GM23338 (cell line): ENCODE results near the gene IL21. TPM values are rescaled to one million over a fixed set of nuclear protein-coding genes. Genes with fewer than 3 reads are reported as not detected.

ENCODE experiments used
- ATAC-seq: fragments of 200-7000 bp; cut with Tn5 transposase; 3 replicates; pipeline ENCODE4 v1.9.1; 2020
- DNase-seq: peaks from one replicate; pipeline ENCODE4 v3.0.0-alpha.2; 2015; ENCODE audit warnings: low spot score
- H2AFZ ChIP-seq: fragments of 200-600 bp; sonication (generic); 2 replicates; pipeline ENCODE4 v1.8.0; 2016; ENCODE audit warnings: antibody characterized with exemption, mild to moderate bottlenecking, moderate library complexity
- H3F3A ChIP-seq: fragments of 200-600 bp; sonication (generic); replicated peaks from 2 replicates; pipeline ENCODE4 v1.8.0; 2017; ENCODE audit warnings: antibody characterized with exemption, mixed run types, low read depth
- H3K27ac ChIP-seq: fragments of 200-600 bp; sonication (generic); 2 replicates; pipeline ENCODE4 v1.6.1; 2016; ENCODE audit warnings: low read depth
- H3K27me3 ChIP-seq: fragments of 200-600 bp; sonication (generic); 2 replicates; pipeline ENCODE4 v1.8.0; 2016; ENCODE audit warnings: mild to moderate bottlenecking, mixed run types, moderate library complexity; ENCODE audit not compliant: insufficient read depth
- H3K36me3 ChIP-seq: fragments of 200-600 bp; sonication (generic); 2 replicates; pipeline ENCODE4 v1.8.0; 2016; ENCODE audit warnings: mild to moderate bottlenecking; ENCODE audit not compliant: insufficient read depth
- H3K4me1 ChIP-seq: fragments of 200-600 bp; sonication (generic); 2 replicates; pipeline ENCODE4 v1.8.0; 2016; ENCODE audit warnings: mild to moderate bottlenecking, moderate library complexity; ENCODE audit not compliant: insufficient read depth
- H3K4me2 ChIP-seq: fragments of 200-600 bp; sonication (generic); 2 replicates; pipeline ENCODE4 v1.7.1; 2017; ENCODE audit warnings: mixed run types
- H3K4me3 ChIP-seq: fragments of 200-600 bp; sonication (generic); 2 replicates; pipeline ENCODE4 v1.6.1; 2016; ENCODE audit warnings: mixed run types
- H3K79me2 ChIP-seq: fragments of 200-600 bp; sonication (generic); replicated peaks from 2 replicates; pipeline ENCODE4 v1.8.0; 2017; ENCODE audit warnings: mild to moderate bottlenecking; ENCODE audit not compliant: insufficient read depth
- H3K9me2 ChIP-seq: fragments of 200-600 bp; sonication (generic); 2 replicates; pipeline ENCODE4 v1.8.0; 2017; ENCODE audit not compliant: insufficient read depth
- H4K20me1 ChIP-seq: fragments of 200-600 bp; sonication (generic); replicated peaks from 2 replicates; pipeline ENCODE4 v1.8.0; 2017; ENCODE audit warnings: mild to moderate bottlenecking; ENCODE audit not compliant: insufficient read depth
- H3K27ac Mint-ChIP-seq: 2 replicates; pipeline ENCODE4 v1.8.0; 2020; ENCODE audit warnings: inconsistent platforms, mild to moderate bottlenecking, moderate library complexity, mixed read lengths
- H3K27me3 Mint-ChIP-seq: 3 replicates; pipeline ENCODE4 v1.8.0; 2022; ENCODE audit warnings: low read depth, mild to moderate bottlenecking, moderate library complexity, mixed read lengths, inconsistent platforms; ENCODE audit not compliant: insufficient read depth, poor library complexity
- H3K36me3 Mint-ChIP-seq: 3 replicates; pipeline ENCODE4 v1.8.0; 2021; ENCODE audit warnings: low read depth, mild to moderate bottlenecking, inconsistent platforms, moderate library complexity, mixed read lengths
- H3K4me1 Mint-ChIP-seq: 3 replicates; pipeline ENCODE4 v1.8.0; 2020; ENCODE audit warnings: mild to moderate bottlenecking, inconsistent platforms, mixed read lengths
- H3K4me3 Mint-ChIP-seq: 3 replicates; pipeline ENCODE4 v1.8.0; 2021; ENCODE audit warnings: moderate library complexity, mild to moderate bottlenecking, inconsistent platforms, mixed read lengths
- H3K9me3 Mint-ChIP-seq: 3 replicates; pipeline ENCODE4 v1.8.0; 2020; ENCODE audit warnings: moderate library complexity, mild to moderate bottlenecking, inconsistent platforms, mixed read lengths
- CREB1 ChIP-seq: fragments of 250-450 bp; sonication (Bioruptor Pico); IDR thresholded peaks from 2 replicates; pipeline ENCODE4 v1.5.0; 2020; ENCODE audit warnings: low read depth, mild to moderate bottlenecking, moderate library complexity
- EZH2phosphoT487 ChIP-seq: fragments of 200-600 bp; sonication (generic); IDR thresholded peaks from one replicate; pipeline ENCODE4 v1.8.1; 2018; ENCODE audit warnings: antibody characterized with exemption; ENCODE audit not compliant: unreplicated experiment
- NANOG ChIP-seq: IDR thresholded peaks from 2 replicates; pipeline ENCODE4 v1.6.1; 2016; ENCODE audit warnings: antibody characterized with exemption, borderline replicate concordance
- POLR2AphosphoS5 ChIP-seq: IDR thresholded peaks from 2 replicates; pipeline ENCODE4 v1.6.1; 2016; ENCODE audit warnings: antibody characterized with exemption, low read depth
- STAT1 ChIP-seq: IDR thresholded peaks from one replicate; pipeline ENCODE4 v1.6.1; 2016; ENCODE audit warnings: antibody characterized with exemption; ENCODE audit not compliant: unreplicated experiment
- ZNF114 ChIP-seq: fragments of 250-450 bp; sonication (Bioruptor Pico); IDR thresholded peaks from 2 replicates; pipeline ENCODE4 v1.5.0; 2020; ENCODE audit warnings: mild to moderate bottlenecking, moderate library complexity
- ZNF331 ChIP-seq: fragments of 250-450 bp; sonication (Bioruptor Pico); IDR thresholded peaks from 2 replicates; pipeline ENCODE4 v1.5.0; 2020; ENCODE audit warnings: low read depth, mild to moderate bottlenecking, moderate library complexity
- polyA plus RNA-seq: library from polyadenylated mRNA; unstranded; fragments of >200 nt; fragmentation: Nextera tagmentation; extraction: Ambion mirVana; gene quantifications from 2 replicates; pipeline ENCODE4 v1.2.1, GENCODE V29; 2016
- total RNA-seq: library from RNA; depleted of rRNA; stranded (reverse); fragments of >200 nt; shearing (Covaris generic); gene quantifications from 2 replicates; pipeline ENCODE4 v1.2.3, GENCODE V29; 2014
- TF ChIP-seq, protein P1 (sequence below): fragments of 250-450 bp; sonication (Bioruptor Pico); IDR thresholded peaks from 2 replicates; pipeline ENCODE4 v1.5.0; 2020; ENCODE audit warnings: mild to moderate bottlenecking, moderate library complexity
- TF ChIP-seq, protein P2 (sequence below): IDR thresholded peaks from 2 replicates; pipeline ENCODE4 v1.6.1; 2016; ENCODE audit warnings: antibody characterized with exemption
- TF ChIP-seq, protein P3 (sequence below), 2 experiments: fragments of 200-600 bp in 1 of 2; sonication (generic) in 1 of 2; conservative IDR thresholded peaks; 2 replicates each; pipeline versions ENCODE4 v1.5.1 to v1.6.1; 2016 to 2017; ENCODE audit warnings: antibody characterized with exemption in 2 of 2, low read depth in 2 of 2, mild to moderate bottlenecking in 2 of 2, moderate library complexity in 1 of 2

Gene IL21
- total and polyA plus RNA-seq, 2 experiments from 2014 or later: not detected

DNA sequence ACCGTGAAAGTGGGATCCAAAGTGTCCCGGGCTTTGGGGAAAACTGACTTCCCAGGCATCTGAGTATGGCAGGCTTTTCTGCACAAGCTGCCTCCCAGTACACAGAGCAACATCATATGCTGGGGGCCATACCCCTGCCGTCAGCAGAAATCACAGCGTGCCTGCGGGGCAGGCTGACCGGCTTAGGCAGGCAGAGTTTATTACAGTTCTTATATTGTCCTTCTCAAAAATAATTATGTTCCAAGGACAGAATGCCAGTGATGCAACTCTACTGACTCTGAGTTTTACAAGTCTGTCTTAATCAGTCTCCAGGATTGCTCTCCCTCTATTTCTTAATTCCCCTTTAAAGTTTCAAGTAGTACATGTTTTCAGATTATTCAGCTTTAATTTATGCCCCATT is 37.0 kb downstream of the IL21 start (continued):
- TF ChIP-seq, protein P1, sequence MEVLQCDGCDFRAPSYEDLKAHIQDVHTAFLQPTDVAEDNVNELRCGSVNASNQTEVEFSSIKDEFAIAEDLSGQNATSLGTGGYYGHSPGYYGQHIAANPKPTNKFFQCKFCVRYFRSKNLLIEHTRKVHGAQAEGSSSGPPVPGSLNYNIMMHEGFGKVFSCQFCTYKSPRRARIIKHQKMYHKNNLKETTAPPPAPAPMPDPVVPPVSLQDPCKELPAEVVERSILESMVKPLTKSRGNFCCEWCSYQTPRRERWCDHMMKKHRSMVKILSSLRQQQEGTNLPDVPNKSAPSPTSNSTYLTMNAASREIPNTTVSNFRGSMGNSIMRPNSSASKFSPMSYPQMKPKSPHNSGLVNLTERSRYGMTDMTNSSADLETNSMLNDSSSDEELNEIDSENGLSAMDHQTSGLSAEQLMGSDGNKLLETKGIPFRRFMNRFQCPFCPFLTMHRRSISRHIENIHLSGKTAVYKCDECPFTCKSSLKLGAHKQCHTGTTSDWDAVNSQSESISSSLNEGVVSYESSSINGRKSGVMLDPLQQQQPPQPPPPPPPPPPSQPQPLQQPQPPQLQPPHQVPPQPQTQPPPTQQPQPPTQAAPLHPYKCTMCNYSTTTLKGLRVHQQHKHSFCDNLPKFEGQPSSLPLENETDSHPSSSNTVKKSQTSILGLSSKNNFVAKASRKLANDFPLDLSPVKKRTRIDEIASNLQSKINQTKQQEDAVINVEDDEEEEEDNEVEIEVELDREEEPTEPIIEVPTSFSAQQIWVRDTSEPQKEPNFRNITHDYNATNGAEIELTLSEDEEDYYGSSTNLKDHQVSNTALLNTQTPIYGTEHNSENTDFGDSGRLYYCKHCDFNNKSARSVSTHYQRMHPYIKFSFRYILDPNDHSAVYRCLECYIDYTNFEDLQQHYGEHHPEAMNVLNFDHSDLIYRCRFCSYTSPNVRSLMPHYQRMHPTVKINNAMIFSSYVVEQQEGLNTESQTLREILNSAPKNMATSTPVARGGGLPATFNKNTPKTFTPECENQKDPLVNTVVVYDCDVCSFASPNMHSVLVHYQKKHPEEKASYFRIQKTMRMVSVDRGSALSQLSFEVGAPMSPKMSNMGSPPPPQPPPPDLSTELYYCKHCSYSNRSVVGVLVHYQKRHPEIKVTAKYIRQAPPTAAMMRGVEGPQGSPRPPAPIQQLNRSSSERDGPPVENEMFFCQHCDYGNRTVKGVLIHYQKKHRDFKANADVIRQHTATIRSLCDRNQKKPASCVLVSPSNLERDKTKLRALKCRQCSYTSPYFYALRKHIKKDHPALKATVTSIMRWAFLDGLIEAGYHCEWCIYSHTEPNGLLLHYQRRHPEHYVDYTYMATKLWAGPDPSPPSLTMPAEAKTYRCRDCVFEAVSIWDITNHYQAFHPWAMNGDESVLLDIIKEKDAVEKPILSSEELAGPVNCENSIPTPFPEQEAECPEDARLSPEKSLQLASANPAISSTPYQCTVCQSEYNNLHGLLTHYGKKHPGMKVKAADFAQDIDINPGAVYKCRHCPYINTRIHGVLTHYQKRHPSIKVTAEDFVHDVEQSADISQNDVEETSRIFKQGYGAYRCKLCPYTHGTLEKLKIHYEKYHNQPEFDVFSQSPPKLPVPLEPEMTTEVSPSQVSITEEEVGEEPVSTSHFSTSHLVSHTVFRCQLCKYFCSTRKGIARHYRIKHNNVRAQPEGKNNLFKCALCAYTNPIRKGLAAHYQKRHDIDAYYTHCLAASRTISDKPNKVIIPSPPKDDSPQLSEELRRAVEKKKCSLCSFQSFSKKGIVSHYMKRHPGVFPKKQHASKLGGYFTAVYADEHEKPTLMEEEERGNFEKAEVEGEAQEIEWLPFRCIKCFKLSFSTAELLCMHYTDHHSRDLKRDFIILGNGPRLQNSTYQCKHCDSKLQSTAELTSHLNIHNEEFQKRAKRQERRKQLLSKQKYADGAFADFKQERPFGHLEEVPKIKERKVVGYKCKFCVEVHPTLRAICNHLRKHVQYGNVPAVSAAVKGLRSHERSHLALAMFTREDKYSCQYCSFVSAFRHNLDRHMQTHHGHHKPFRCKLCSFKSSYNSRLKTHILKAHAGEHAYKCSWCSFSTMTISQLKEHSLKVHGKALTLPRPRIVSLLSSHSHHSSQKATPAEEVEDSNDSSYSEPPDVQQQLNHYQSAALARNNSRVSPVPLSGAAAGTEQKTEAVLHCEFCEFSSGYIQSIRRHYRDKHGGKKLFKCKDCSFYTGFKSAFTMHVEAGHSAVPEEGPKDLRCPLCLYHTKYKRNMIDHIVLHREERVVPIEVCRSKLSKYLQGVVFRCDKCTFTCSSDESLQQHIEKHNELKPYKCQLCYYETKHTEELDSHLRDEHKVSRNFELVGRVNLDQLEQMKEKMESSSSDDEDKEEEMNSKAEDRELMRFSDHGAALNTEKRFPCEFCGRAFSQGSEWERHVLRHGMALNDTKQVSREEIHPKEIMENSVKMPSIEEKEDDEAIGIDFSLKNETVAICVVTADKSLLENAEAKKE: no peak
- TF ChIP-seq, protein P2, sequence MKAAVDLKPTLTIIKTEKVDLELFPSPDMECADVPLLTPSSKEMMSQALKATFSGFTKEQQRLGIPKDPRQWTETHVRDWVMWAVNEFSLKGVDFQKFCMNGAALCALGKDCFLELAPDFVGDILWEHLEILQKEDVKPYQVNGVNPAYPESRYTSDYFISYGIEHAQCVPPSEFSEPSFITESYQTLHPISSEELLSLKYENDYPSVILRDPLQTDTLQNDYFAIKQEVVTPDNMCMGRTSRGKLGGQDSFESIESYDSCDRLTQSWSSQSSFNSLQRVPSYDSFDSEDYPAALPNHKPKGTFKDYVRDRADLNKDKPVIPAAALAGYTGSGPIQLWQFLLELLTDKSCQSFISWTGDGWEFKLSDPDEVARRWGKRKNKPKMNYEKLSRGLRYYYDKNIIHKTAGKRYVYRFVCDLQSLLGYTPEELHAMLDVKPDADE: no peak

DNA sequence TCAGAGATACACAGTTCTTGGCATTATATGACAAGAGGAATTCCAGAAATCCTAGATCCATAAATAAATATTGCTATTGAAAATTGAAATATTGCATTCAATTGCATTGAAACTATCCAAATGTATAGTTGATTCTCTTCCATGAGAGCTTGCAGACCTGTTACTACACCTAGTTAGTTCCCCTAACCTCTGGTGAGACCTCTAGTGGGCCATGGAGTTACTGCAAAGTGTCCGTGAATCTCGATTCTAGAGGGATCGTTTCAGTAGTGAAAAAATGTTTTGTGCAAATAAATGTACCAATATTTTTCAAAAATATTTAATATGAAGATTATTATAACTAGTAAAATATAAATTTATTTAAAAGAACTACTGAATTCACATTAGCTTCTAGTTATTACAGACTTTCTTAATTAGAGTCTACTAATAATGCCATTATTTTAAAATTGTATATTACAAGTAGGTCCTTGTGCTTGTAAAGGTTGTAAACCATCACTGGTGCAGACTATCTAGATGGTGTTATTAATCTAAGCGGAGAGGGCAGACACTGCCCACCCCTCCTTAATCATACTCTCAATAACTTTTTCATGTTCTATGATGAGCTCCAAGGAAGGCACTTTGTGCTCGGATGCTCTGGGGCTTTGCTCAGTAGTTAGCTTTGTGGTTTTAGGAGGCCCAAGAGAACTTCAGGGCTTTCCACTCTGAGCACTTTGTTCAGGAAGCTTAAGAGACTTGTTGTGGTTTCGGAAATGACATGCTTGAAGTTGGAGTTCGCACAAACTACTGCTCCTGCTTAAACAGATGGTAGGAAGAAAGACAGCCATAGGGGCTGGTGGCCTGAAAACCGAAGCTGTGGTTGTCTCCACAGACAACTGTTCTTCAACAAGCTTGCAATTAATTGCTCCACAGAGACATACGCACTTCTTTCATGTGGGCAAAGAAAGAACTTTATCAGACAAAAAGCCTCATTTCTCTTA is 42.8 kb downstream of the IL21 start:
- Histone ChIP-seq H3K27me3 (no peaks in the 10 kb centered on the region), H3K4me1 (no peaks in the 10 kb centered on the region), H2AFZ (peak overlapping the region; percentile 61; the same call in 1 of the 2 replicates), H3K4me2 (no peak overlapping the region), H3F3A (no peaks in the 10 kb centered on the region), H3K9me2 (no peaks in the 10 kb centered on the region), H3K79me2 (no peaks in the 10 kb centered on the region), H3K36me3 (no peaks in the 10 kb centered on the region), H3K4me3 (no peak overlapping the region), H3K27ac (no peak overlapping the region), H4K20me1 (no peaks in the 10 kb centered on the region)
- H3K27me3 Mint-ChIP-seq: peaks cover 1% of the 10 kb centered on the region
- no peak overlapping the region for H3K27ac Mint-ChIP-seq
- H3K36me3 Mint-ChIP-seq: peaks cover 18% of the 10 kb centered on the region
- H3K9me3 Mint-ChIP-seq: peaks cover 23% of the 10 kb centered on the region
- no peaks in the 10 kb centered on the region for H3K4me1 Mint-ChIP-seq
- no peak overlapping the region for H3K4me3 Mint-ChIP-seq
- TF ChIP-seq, protein P2: no peak
- TF ChIP-seq NANOG (no peak), ZNF331 (CRISPR knock-in tag) (no peak), STAT1 (no peak), EZH2phosphoT487 (no peak), CREB1 (no peak), ZNF114 (no peak), POLR2AphosphoS5 (no peak)
- TF ChIP-seq, protein P3, sequence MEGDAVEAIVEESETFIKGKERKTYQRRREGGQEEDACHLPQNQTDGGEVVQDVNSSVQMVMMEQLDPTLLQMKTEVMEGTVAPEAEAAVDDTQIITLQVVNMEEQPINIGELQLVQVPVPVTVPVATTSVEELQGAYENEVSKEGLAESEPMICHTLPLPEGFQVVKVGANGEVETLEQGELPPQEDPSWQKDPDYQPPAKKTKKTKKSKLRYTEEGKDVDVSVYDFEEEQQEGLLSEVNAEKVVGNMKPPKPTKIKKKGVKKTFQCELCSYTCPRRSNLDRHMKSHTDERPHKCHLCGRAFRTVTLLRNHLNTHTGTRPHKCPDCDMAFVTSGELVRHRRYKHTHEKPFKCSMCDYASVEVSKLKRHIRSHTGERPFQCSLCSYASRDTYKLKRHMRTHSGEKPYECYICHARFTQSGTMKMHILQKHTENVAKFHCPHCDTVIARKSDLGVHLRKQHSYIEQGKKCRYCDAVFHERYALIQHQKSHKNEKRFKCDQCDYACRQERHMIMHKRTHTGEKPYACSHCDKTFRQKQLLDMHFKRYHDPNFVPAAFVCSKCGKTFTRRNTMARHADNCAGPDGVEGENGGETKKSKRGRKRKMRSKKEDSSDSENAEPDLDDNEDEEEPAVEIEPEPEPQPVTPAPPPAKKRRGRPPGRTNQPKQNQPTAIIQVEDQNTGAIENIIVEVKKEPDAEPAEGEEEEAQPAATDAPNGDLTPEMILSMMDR (conservative IDR thresholded peaks at IDR 0.05; ENCODE audit: low read depth in 2 of 2): peak; percentile 76
- ATAC-seq (peak; percentile 88), DNase-seq (peak; percentile 76)
